ENCODE measurements around the gene LMO1. TPM values are rescaled to one million over a fixed set of nuclear protein-coding genes. Genes with fewer than 3 reads are reported as not detected.

LMO1 gene
- total RNA-seq, 1 donor from 2014 or later, result not detected

GRCh38 chr11:8288824-8289491, 25.3 kb upstream of the LMO1 start:
- no peak for DNase-seq (ENCODE audit: low spot score)

GRCh38 chr11:8288166-8288772, 24.6 kb upstream of the LMO1 start:
- no peak for DNase-seq (ENCODE audit: low spot score)

- DNase-seq (ENCODE audit: low spot score), result no peak
These were observed 24.0 kb upstream of the LMO1 start for GRCh38 chr11:8287703-8288102.

DNA sequence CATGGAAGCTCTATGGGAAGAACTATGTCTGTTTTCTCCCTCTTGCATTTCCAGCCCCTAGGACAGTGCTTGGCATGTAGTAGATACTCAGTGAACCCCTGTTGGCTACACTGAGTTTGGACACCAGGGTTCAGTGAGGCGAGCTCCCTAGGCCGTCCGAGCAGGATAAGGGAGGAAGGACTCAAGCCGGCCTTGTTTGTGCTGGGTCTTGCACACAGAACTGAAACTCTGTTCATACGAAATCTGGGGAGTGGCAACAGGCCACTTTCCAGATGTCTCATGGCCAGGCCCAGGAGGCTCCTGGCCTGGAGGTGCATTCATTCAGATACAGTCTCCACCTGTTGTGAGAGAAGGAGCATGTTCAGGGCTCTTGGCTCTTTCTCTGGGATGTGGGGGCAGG, 23.6 kb upstream of the LMO1 start:
- peak; percentile 62 for DNase-seq (ENCODE audit: low spot score)

DNA sequence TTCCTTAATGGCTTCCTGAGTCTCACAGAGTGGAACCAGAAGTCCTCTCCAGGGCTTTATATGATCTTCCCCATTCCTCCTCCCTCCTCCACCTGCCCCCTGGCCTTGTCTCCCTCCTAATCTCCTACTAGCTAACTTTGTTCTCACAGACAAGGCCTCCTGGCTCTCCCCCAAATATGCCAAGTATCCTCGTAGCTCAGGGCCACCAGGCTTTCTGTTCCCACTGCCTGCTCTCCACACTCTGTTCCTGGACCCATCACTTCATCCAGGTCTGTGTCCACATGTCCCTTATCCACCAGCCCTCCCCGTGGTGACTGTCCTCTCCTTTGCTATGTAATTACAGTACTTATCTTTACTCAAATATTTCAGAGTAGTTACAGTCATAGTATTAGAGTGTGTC, 23.2 kb upstream of the LMO1 start:
- no peak for DNase-seq (ENCODE audit: low spot score)

GRCh38 chr11:8285796-8286195, 22.1 kb upstream of the LMO1 start:
- DNase-seq (ENCODE audit: low spot score), result peak; percentile 60

- peak; percentile 55 for DNase-seq (ENCODE audit: low spot score)
These were observed 21.6 kb upstream of the LMO1 start for GRCh38 chr11:8285228-8285627.

- peak; percentile 85 for DNase-seq (ENCODE audit: low spot score)
These were observed 20.0 kb upstream of the LMO1 start for GRCh38 chr11:8283465-8284230.

DNA sequence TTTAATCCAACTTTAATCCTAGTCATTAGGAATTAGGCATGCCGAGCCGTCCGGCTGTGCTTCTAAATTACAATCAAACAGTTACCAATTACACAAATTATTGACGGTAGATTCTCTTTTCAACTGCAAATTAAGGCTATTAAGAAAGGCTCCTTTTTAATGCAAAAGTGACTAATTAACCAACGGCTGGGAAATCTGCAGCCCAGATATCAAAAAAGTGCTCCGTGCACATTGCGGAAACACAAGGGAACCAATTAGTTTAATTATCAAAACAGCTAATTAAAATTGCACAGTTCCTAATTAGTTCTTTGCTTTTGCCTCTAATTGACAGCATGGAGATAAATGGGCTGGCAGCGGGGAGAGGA, 19.4 kb upstream of the LMO1 start:
- DNase-seq (ENCODE audit: low spot score), result no peak

GRCh38 chr11:8282631-8283030, 19.0 kb upstream of the LMO1 start:
- no peak for DNase-seq (ENCODE audit: low spot score)

GRCh38 chr11:8281266-8281665, 17.6 kb upstream of the LMO1 start:
- no peak for DNase-seq (ENCODE audit: low spot score)

- peak; percentile 65 for DNase-seq (ENCODE audit: low spot score)
These were observed 14.0 kb upstream of the LMO1 start for GRCh38 chr11:8277691-8278090.

GRCh38 chr11:8276528-8276927, 12.8 kb upstream of the LMO1 start:
- peak; percentile 14 for DNase-seq (ENCODE audit: low spot score)

DNA sequence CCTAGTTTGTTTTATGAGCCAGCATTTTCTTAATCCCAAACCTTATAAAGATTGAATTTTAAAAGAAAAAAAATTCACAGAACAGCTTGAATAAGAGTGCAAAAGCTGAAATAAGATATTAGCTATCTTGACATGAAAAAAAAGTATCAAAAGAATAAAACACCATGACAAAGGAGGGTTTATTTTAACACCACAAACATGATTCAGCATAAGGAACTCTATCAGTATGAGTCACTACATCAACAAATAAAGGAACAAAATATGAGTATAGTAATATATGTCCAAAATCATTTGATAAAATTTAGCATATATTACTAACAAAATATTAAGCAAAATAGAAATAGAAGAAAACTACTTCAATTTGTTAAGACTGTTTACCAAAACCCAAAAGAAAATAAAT, 9.6 kb upstream of the LMO1 start:
- DNase-seq (ENCODE audit: low spot score), result no peak

DNA sequence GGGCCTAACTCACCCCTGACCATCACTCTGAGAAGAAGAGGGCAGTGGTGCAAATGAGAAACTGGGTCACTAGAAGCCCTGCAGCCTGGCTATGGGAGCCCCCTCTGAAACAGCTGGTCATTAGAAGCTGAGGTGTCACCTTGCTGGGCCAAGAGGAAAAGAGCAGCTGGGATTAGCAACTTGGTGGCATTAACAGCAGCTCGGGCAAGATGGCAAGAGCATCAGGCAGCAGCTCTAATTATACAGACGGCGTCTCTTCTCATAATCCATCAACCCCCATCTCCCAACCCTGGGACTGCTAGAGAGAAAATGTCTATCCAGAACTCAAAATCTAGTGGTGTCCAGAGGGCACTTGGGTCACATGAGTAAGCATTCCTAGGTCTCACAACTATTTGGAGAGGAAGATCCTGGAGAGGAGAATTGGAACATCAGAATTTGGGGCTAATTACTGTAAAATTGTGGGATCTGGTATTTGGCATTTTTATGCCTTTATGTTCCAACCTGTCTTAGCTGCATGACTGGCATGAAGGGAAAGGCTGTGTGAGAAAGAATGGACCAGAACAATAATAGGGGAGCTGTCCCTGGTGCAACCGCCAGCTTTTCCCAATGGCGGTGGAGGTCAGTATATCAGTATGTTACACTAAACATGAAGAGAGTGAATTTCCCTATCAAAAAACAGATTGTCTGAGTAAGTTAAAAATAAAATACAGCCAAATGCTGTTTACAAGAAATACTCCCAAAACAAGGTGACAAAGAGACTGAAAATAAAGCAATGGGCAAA, 7.6 kb upstream of the LMO1 start:
- peak; percentile 22 for DNase-seq (ENCODE audit: low spot score)

DNA sequence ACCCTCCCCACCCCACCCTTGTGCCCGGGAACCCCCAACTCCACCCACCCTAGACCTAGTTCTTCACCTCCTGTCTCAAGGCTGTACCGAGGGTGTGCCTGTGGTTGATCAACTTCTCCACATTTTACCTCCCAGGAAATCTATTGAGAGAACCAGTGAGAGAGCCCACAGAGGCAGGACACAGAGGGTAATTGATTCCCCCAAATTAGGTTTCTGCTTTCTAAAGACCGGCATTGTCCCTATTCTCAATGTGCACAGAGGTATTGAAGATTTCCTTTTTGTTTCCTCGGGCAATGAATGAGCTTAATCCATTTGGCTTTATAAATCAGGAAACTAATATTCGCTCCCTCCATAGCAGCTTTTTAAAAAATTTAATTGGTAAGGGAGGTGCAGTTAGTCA, 6.0 kb upstream of the LMO1 start:
- no peak for DNase-seq (ENCODE audit: low spot score)

DNA sequence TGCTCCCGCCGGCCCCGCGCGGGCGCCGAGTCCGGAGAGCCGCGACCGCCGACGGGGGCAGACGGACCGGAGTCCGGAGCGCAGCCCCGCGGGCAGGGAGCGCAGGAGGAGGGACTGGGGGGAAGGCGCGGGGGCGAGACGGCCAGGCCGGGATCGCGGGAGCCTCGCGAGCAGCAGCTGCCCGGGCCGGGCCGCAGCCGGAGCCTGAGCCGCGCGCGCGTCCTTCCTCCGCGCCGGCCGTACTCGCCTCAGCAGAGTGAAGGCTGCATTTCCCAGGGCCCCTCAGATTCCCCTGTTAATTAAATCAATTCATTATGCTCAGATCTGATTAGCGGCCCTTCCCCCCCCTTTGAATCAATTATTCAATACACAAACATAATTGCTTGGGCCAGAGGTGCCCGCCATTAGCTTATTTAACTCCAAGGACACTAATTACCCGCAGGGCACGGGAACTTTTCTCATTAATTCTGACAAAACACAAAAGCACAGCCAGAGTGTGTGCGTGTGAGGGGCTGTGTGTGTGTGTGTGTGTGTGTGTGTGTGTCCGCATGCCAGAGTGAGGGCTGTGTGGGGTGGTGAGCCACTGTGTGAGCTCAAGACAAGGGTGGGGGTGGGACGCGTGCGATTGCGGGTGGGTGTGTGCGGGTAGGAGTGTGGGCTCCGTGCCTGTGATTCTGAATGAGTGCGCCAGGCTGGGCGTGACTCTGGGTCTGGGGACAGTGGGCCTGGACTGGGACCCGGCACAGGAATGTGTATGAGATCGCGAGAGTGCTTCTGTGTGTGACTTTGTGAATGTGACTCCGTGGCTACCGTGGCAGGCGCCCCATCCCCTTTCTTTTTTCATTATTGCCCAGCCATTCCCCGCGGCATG, 5.1 kb upstream of the LMO1 start:
- peak; percentile 68 for DNase-seq (ENCODE audit: low spot score)

DNA sequence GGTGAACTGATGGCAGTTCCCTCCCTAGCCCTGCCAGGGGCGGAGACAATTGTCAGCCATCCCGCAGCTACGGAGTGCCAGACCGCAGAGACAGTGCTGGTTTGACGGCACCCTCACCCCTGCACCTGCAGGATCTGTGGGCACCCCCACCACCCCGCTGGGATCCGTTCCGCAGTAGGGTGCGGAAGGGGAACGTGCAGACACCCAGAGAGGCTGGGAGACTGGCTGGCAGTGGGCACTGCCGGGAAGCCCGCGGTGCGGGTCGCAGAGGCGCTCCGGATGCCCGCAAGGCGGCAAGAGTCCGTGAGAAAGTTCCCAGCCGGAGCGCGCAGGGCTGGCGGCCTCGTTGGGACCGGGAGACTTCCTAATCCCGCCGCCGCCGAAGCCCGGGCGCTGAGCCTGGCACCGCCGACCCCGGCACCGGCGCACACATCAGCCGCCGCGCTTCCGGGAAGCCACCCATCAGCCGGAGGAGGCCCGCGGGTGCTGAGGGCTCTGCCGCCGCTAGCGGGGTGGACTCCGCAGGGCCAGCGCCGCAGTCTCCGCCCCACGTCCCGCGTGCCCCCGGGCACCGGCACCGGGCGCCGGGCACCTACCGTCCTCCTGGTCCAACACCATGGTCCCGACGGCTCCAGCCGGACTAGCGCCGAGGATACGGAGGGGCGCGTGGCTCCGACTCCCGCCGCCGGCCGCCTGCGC, 4.3 kb upstream of the LMO1 start:
- peak; percentile 80 for DNase-seq (ENCODE audit: low spot score)

DNA sequence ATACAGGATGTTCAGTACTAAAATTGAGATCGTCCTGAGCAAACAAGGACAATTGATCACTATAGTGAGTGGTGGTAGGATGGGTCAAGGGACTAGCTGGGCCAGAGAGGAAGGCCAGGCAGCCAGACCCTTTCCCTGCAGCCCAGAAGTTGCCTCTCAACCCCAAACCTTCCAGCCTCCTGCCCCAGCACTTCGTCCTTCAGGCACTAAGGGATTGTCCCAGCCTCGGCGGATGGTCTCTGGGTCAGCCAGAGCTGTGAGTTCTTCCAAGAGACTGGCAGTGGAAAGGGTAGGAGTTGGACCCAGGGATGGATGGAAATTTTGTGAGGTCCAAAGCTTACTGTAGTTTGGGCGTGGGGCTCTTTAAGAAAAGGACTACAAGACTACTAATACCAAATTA, 3.6 kb upstream of the LMO1 start:
- peak; percentile 62 for DNase-seq (ENCODE audit: low spot score)

Measured in mesenteric fat pad (tissue), 1 donor.